ENCODE measurements around the gene MKLN1.
A peak's percentile ranks its signal among the peaks of the same experiment; 100 is the strongest.
"Not testable (repeated sequence)": the region's sequence is repeated elsewhere in the genome, so short reads cannot be mapped to it uniquely, and the experiment has no call there.

Gene MKLN1

GRCh38 chr7:131404226-131404911 lies 76.7 kb downstream of the MKLN1 start:
- DNase-seq, result no peak

- DNase-seq, result no peak
Observed at GRCh38 chr7:131409129-131409766, 81.6 kb downstream of the MKLN1 start.

- DNase-seq, result peak; percentile 64
Observed at GRCh38 chr7:131412031-131412430, 84.4 kb downstream of the MKLN1 start.

GRCh38 chr7:131413711-131414110 lies 86.0 kb downstream of the MKLN1 start:
- DNase-seq, result no peak

DNA sequence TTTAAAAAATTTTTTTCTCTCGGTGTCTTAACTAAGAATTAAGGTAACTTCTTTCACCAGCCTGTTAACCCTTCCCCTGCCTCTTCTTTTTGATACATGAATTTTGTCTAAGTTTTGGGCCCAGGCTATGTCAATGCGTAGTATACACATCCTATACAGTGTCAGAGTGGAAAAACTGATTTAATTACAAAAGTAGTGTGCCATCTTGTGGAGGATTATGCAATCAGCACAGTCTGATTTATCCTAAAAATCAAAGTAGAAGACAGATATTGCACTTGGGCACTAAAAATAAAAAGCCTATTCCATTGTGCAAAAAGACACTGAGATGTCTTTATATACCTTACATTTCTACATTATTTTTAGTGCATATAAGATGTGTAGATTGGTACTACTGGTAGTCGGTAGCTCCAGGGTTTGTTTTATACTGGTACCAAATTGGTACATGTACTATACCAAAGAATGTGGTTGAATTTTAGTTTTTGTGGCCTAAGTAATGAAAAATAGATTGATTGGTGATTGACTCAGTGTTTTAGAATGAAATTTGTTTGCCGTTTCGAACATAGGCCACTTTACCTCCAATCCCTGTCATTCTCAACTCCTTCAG lies 96.6 kb downstream of the MKLN1 start:
- DNase-seq, result peak; percentile 74

- peak; percentile 46 for DNase-seq
Observed at GRCh38 chr7:131425992-131426391, 98.3 kb downstream of the MKLN1 start.

DNA sequence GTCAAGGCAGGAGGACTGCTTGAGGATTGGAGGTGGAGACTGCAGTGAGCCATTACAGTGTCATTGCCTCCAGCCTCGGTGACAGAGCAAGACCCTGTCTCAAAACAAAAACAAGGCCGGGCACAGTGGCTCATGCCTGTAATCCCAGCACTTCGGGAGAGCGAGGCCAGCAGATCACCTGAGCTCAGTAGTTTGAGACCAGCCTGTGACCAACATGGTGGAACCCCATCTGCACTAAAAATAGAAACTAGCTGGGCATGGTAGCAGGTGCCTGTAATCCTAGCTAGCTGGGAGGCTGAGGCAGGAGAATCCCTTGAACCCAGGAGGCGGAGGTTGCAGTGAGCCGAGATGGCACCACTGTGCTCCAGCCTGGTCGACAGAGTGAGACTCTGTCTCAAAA lies 103.2 kb downstream of the MKLN1 start:
- not testable (repeated sequence) for DNase-seq

GRCh38 chr7:131431289-131431688 lies 103.6 kb downstream of the MKLN1 start:
- DNase-seq, result peak; percentile 59

DNA sequence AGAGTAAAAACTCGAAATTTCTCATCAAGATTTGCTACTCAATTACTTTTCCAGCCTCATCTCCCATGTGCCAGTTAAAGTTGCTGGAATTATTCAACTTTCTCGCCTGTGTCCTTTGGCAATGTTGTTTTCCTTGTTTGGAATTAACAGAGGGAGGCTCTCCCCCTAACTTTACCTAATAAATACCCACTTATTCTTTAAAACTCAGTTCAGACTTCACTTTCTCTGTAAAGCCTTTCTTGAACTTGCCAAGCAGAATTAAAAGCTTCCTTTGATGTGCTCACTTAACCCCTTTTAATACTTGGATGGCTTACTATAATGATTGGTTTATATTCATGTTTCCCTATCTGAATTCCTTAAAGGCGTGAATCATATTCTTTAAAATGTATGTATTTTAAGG lies 104.1 kb downstream of the MKLN1 start:
- no peak for DNase-seq

DNA sequence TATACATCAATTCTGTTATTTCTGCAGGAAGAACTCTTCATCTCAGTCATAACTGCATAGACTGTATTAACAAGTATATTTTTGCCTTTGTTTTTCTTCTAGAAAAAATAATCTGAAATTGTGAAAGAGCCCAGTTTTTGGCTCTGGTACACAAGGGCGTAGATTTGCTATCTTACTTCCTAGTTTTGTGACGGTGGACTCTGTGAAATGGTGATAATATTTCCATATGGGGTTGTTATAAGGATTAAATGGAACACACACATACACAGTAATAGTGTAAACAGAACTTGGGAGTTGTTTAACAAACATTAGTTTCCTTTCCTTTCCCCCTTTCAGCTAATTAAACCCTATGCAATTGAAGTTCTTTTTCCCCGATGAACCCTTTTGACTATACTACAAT lies 108.7 kb downstream of the MKLN1 start:
- no peak for DNase-seq

DNA sequence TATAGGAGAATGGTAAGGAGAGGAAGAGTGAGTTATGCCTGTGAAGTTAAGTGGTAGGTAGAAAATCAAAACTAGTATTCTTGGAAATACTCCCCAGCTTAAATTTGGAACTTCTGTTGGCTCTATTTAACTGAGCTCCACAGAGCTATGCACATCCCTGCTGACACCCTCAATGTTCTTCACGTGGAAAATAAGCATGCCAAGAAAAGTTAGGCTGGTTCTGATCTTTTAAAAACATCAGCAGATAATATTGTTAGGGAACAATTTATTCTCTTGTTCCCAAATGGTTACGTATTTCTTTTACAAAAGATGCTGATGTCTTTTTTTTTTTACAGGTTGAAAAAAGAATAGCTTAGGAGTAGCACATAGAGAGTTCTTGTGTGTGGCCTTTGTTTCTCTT lies 111.3 kb downstream of the MKLN1 start:
- DNase-seq, result no peak

GRCh38 chr7:131443496-131443895 lies 115.8 kb downstream of the MKLN1 start:
- DNase-seq, result no peak

- DNase-seq, result no peak
Observed at GRCh38 chr7:131444683-131445082, 117.0 kb downstream of the MKLN1 start.

DNA sequence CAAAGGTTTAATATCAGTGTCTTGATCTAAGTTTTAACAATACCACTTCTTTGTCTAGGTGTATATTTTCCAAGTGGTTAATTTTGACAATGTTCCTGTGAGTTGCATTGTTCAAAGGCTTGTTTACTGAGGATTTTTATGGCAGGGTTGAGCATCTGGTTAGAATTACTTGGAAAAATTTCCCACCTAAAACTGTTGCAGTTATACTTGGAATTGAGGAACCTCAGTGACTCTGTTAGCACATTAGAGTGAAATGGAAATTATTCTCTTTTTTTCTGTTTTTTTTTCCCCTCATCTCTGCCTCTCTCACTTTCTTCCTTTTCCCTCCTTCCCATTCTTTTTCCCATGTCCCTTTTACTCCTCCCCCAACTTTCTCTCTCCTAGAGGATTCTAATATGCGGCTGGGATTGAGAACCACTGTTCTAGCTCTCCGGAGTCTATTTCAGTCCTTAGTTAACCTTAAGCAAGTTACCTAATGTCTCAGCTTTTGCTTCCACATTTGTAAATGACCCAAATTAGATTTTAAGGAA lies 121.8 kb downstream of the MKLN1 start:
- no peak for DNase-seq

DNA sequence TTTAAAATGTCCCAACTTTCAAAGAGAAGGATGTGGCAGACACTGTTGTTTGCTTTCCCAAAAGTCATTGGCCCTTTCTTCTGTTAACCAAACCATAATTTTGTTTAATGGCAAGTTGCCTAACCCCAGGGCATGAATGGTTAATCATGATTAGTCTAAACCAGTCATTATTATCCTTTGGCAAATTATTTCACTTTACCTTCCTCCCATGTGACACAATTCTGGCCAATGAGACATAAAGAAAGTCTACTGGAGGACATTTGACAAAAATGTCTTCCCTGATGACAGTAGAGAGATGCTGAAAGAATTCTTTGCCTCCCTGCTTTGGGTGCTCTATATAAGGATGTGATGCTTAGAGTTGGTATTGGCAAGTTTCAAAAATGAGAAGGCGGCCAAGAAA lies 126.8 kb downstream of the MKLN1 start:
- peak; percentile 80 for DNase-seq

DNA sequence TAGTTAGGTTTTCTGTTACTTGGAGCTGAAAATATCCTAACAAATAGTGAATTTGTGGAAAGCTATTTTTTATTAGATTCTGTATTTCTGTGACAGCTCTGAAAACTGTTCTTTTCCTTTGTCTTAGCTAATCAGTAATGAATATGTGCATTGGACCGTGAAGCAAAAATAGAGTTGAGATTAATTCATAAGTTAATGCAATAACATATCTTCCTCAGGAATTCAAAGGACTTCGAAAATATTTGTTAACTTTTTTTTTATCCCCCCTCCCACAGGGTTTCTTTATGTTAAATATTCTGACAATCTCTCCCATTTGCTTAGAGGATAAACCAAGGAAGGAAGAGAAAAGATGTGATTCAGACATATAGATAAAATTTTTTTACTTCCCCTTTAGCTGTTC lies 127.3 kb downstream of the MKLN1 start:
- DNase-seq, result no peak

DNA sequence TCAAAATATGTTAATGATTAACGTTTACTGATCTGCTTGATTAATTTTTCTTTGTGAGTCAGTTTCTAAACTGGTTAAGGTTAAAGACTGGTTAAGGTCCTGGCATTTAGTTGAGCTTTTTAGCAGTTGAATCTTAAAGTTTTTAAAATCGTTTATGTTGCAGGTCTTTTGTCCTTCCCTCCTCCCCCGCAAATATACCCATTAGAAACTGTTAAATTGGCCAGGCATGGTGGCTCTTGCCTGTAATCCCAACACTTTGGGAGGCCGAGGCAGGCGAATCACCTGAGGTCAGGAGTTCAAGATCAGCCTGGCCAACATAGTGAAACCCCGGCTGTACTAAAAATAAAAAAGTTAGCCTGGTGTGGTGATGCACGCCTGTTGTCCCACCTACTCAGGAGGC lies 127.9 kb downstream of the MKLN1 start:
- no peak for DNase-seq

DNA sequence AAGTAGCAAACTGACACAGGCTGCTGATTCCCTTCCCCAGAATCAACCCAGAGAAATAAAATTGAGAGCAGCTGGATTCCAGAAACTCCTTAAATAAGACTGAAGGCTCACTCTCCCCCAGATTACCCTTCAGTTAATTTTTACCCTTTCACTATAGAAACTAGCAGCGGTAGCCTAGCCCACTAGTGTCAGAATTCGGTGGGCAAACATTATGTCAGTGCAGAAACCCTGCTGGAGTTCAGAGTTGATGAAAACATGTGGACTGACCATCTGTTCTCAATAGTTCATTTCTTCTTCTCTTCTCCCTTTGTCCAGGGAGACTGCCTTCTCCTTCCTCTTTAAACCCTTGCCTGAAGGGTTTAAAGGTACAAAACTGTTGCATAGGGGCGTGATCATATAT lies 128.7 kb downstream of the MKLN1 start:
- peak; percentile 91 for DNase-seq

- no peak for DNase-seq
Observed at GRCh38 chr7:131459256-131459655, 131.6 kb downstream of the MKLN1 start.

DNA sequence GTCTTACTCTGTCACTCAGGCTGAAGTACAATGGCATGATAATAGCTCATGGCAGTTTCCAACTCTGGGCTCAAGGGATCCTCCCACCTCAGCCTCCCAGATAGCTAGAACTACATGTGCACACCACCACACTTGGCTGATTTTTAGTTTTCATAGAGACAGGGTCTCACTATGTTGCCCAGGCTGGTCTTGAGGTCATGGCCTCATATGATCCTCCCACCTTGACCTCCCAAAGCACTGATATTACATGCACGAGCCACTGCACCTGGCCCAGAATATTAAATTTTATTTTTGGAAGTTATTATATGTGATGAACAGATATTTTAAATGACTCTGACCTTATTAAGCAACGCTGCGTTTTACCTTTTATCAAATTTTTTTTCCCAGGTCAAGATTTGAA lies 134.4 kb downstream of the MKLN1 start:
- no peak for DNase-seq

GRCh38 chr7:131462715-131463114 lies 135.0 kb downstream of the MKLN1 start:
- DNase-seq, result not testable (repeated sequence)

DNA sequence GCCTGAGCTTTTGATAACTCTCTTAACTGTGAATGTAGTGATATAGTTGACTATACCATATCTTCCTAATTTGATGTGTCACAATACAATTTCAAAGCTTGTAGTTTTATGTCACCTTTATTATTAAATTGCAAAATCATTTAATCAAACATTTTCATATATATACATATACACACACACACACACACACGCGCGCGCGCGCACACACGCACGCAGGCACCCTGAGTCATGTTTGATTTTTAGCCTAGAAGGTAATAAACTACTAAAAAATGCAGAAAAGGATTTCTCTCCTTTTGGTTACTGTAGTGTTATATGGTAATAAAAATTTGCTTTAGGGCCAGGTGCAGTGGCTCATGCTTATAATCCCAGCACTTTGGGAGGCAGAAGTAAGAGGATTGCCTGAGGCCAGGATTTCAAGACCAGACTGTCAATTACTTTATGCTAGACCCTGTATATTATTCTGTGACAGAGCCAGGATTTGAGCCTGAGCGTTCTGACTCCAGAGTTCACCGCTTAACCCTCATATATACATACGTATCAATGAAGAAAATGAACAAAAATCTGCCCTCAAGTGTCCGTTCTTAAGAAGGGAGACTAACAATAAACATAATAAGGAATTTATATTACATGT lies 139.2 kb downstream of the MKLN1 start:
- DNase-seq, result peak; percentile 66

DNA sequence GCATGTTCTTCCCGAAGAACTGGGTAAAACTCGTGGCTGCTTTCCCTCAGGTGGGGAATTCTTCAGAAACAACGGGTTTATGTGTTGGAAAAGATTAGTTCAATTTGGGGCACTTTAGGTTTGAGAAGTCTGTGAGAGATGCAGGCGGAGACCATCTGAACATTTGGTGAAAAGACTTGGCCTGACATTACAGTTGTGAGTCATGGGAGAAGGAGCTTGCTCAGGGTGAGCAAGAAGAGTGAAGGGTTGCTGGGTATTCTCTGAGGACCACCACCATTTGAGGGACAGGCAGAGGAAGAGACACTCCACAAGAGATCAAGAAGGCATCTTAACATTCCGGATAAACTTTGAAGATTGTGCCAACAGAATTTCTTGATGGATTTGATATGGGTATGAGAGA lies 140.1 kb downstream of the MKLN1 start:
- DNase-seq, result no peak

Data from NCI-H69 (cell line).